Common myeloid progenitor, CD34-positive (primary cell): Measurements from ENCODE around the gene FIBCD1.

Experiments
- CTCF ChIA-PET: fragments of 350-600 bp; sonication (Branson Sonifier 250); formaldehyde crosslinking; loops from one replicate; lab custom pipeline; 2021; ENCODE audit warnings: antibody characterized with exemption; lab: Charles Lee
- POLR2A ChIA-PET: fragments of 350-600 bp; sonication (Branson Sonifier 250); formaldehyde crosslinking; loops from one replicate; lab custom pipeline; 2021; ENCODE audit warnings: antibody characterized with exemption; lab: Charles Lee
- DNase-seq, 3 donors: peaks; one replicate each; pipeline versions ENCODE4 v3.0.0 to v3.0.0-alpha.2; 2013
- H3K27ac ChIP-seq, 2 experiments: 1 replicate in 1 of 2; 2 replicates in 1 of 2; pipeline ENCODE4 v1.7.0; 2013; ENCODE audit warnings: inconsistent platforms in 2 of 2, low read length in 2 of 2, mild to moderate bottlenecking in 2 of 2, low read depth in 1 of 2, moderate library complexity in 1 of 2; ENCODE audit not compliant: severe bottlenecking in 2 of 2, insufficient read depth in 1 of 2, poor library complexity in 1 of 2
- H3K27me3 ChIP-seq, 5 experiments: replicated peaks in 2 of 5; 1 replicate in 3 of 5; 2 replicates in 2 of 5; pipeline versions ENCODE4 v1.6.1 to v1.7.0; 2013; ENCODE audit warnings: low read length in 4 of 5, mild to moderate bottlenecking in 2 of 5, moderate library complexity in 2 of 5, inconsistent platforms in 1 of 5; ENCODE audit not compliant: insufficient read depth in 5 of 5, control insufficient read depth in 4 of 5
- H3K36me3 ChIP-seq, 4 experiments: 1 replicate in 2 of 4; 2 replicates in 2 of 4; pipeline versions ENCODE4 v1.6.1 to v1.7.0; 2013; ENCODE audit warnings: low read length in 3 of 4, control low read depth in 1 of 4, mild to moderate bottlenecking in 1 of 4; ENCODE audit not compliant: control insufficient read depth in 4 of 4, insufficient read depth in 4 of 4
- H3K4me1 ChIP-seq, 4 experiments: 1 replicate in 3 of 4; 2 replicates in 1 of 4; pipeline versions ENCODE4 v1.6.1 to v1.7.1; 2013; ENCODE audit warnings: low read length in 3 of 4, mild to moderate bottlenecking in 3 of 4, control low read depth in 1 of 4, inconsistent platforms in 1 of 4, moderate library complexity in 1 of 4; ENCODE audit not compliant: control insufficient read depth in 4 of 4, insufficient read depth in 4 of 4; ENCODE audit errors: control extremely low read depth in 1 of 4
- H3K4me3 ChIP-seq, 7 experiments: 1 replicate in 4 of 7; 2 replicates in 3 of 7; pipeline versions ENCODE4 v1.5.1 to v1.7.0; 2013; ENCODE audit warnings: mild to moderate bottlenecking in 7 of 7, low read length in 6 of 7, moderate library complexity in 6 of 7, inconsistent platforms in 2 of 7, low read depth in 2 of 7, control low read depth in 1 of 7; ENCODE audit not compliant: insufficient read depth in 4 of 7, control insufficient read depth in 1 of 7; ENCODE audit errors: extremely low read depth in 1 of 7
- H3K9me3 ChIP-seq, 5 experiments: 1 replicate in 4 of 5; 2 replicates in 1 of 5; pipeline versions ENCODE4 v1.6.1 to v1.7.1; 2013; ENCODE audit warnings: low read length in 4 of 5, mild to moderate bottlenecking in 2 of 5, inconsistent platforms in 1 of 5, low read depth in 1 of 5, moderate library complexity in 1 of 5; ENCODE audit not compliant: control insufficient read depth in 4 of 5, insufficient read depth in 2 of 5; ENCODE audit errors: control extremely low read depth in 1 of 5
- WGBS: methylation state at CpG from one replicate; pipeline ENCODE4 v1.1.5; 2013; ENCODE audit not compliant: insufficient coverage; 5-methylcytosine and 5-hydroxymethylcytosine counted together

The FIBCD1 gene

DNA sequence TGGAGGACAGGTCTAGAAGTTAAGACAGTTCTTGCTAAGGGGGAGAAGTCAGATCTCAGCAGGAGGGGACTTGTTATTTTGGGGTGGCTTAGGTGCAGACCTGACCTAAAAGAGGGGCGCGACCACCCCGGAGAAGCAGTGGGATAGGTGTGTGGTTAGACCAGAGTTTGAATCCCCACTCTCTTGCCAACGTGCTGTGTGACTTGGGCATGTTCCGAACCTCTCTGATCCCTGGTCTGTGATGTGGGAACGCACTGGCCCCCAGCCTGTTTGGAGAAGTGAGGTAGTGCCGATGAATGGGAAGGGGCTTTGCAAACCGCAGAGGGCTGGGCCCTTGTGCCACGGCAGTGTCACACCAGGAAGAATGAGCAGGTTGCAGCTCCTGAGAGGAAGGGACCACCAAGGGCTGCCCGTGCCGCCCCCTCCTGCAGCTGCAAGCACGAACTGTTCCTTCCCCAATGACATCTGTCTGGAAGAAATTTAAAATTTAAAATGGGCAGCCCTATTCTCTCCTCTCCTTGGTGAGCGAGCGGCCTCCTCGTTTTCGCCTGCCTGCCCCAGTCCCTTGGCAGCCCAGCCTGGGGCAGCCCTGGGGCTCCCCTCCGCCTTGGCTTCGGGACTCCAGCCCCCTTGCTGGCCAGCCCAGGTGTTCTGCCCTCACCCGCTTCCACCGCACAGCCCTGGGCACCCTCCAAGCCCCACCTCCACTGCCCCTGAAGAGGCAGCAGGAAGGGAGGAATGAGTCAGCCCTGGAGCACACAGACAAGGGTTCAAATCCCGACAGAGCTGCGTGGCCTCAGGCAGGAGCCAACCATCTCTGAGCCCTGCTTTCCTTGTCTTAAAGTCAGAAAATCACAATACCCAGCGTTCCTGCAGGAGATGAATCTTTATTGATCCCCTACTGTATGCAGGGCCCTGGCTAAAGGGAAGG lies 1.6 kb downstream of the FIBCD1 start:
- no peak for DNase-seq
- Histone ChIP-seq H3K27me3 (peaks cover 0 to 99% (median 49%) of the 10 kb centered on the region in 5 experiments), H3K4me3 (no peak overlapping the region), H3K36me3 (no peaks in the 10 kb centered on the region), H3K4me1 (peaks cover 0 to 30% (median 23%) of the 10 kb centered on the region in 4 experiments), H3K27ac (no peak overlapping the region), H3K9me3 (no peaks in the 10 kb centered on the region)
- ChIA-PET CTCF (interaction anchor here (0.8 kb wide), 1 partner anchor 68 kb away, joined by 3 read pairs; no protein-coding TSS in a partner anchor), POLR2A (no interaction called here)
- 58% methylated on average over 20 of the region's 23 CpGs for WGBS

DNA sequence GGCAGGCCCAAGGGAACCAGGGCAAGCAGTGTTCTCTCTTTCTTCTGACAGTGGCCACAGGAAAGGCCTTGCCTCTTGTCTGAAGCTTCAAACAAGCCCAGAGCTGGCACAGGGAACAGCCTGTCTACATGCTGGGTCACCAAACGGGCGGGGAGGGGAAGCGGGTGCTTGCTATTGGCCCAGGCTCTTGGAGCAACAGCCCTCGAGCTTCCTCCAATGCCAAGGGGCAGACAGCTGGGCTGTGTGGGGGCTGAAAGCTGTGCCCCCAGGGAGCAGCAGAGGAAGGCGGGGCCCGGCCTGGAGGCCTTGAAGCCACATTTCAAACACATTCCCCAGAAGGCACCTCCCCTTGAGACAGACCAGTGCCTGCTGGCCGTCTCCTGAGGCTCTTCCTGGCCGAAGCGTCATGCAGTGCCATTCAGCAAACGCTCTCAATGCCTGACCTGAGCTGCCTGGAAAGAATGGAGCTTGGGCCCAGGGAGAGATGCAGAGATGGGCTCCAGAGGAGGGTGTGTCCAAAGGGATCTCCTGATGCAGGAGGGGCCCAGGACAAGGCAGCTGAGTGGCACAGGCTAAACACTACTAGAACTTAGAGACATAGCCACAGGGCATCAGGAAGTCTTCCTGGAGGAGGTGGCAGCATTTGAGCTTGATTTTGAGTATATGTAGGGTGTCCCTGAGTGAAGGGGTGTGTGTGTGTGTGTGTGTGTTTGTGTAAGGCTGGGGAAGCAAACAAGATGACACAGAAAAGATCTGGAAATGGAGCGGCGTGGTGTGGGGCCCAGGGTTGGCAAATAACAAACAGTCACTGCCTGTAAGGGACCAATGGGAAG lies 2.5 kb downstream of the FIBCD1 start:
- H3K4me3 ChIP-seq, result no peak overlapping the region
- peaks cover 0 to 30% (median 23%) of the 10 kb centered on the region in 4 experiments for H3K4me1 ChIP-seq
- 65% methylated on average over 10 of the region's 12 CpGs for WGBS
- no peak overlapping the region for H3K27ac ChIP-seq
- peaks cover 0 to 99% (median 46%) of the 10 kb centered on the region in 5 experiments for H3K27me3 ChIP-seq
- no peaks in the 10 kb centered on the region for H3K9me3 ChIP-seq
- H3K36me3 ChIP-seq, result no peaks in the 10 kb centered on the region
- DNase-seq, result no peak
- CTCF ChIA-PET, result interaction anchor here (0.8 to 0.9 kb wide), 2 partner anchors 9 to 67 kb away, joined by 3 read pairs; no protein-coding TSS in a partner anchor
- POLR2A ChIA-PET, result no interaction called here

DNA sequence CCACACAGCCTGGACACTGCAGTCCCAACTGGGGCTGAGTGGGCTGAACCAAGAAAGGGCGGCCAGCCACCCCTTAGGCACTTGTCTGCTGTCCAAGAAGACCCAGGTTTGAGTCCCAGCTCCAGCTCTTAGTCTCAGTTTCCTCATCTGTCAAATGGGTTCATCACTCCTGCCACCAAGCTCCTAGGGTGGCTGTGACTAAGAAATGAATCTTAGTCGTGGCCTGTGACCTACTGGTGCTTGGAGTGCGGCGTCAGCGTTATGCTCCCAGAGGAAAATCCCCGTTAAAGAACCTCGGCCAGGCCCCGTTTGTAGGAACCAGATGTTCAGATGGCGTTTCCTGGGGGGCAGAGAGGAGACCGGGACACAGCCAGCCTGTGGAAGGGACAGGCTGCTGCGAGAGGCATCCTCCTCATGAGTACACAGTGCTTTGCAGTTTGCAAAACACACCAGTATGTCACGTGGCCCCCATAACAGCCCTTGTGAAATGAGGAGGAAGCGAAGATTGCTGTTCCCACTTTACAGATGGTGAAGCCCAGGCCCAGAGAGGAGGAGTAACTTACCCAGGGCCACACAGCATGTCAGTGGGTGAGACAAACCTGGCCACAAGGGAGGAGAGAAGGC lies 3.3 kb downstream of the FIBCD1 start:
- no peak overlapping the region for H3K4me3 ChIP-seq
- H3K27ac ChIP-seq, result no peak overlapping the region
- H3K27me3 ChIP-seq, result peaks cover 0 to 92% (median 44%) of the 10 kb centered on the region in 5 experiments
- H3K36me3 ChIP-seq, result no peaks in the 10 kb centered on the region
- 92% methylated on average over 12 of the region's 13 CpGs for WGBS
- CTCF ChIA-PET, result interaction anchor here (0.9 to 1.7 kb wide), 4 partner anchors 10 to 69 kb away, joined by 3 to 5 read pairs (median 4); no protein-coding TSS in a partner anchor
- H3K9me3 ChIP-seq, result no peaks in the 10 kb centered on the region
- no peak for DNase-seq
- POLR2A ChIA-PET, result no interaction called here
- peaks cover 0 to 27% (median 21%) of the 10 kb centered on the region in 4 experiments for H3K4me1 ChIP-seq

- H3K36me3 ChIP-seq, result no peaks in the 10 kb centered on the region
- WGBS, result 80% methylated on average over 13 of the region's 16 CpGs
- peaks cover 0 to 84% (median 38%) of the 10 kb centered on the region in 5 experiments for H3K27me3 ChIP-seq
- no peaks in the 10 kb centered on the region for H3K9me3 ChIP-seq
- ChIA-PET POLR2A (interaction anchor here (0.6 kb wide), 1 partner anchor 720 kb away, joined by 4 read pairs; no protein-coding TSS in a partner anchor), CTCF (interaction anchor here (0.6 to 1.7 kb wide), 5 partner anchors 12 to 207 kb away, joined by 3 to 5 read pairs (median 4); no protein-coding TSS in a partner anchor)
- no peak overlapping the region for H3K4me3 ChIP-seq
- no peak for DNase-seq
- no peak overlapping the region for H3K27ac ChIP-seq
- H3K4me1 ChIP-seq, result peaks cover 0 to 23% (median 19%) of the 10 kb centered on the region in 4 experiments
These were observed 4.1 kb downstream of the FIBCD1 start for GRCh38 chr9:130934702-130935647.

GRCh38 chr9:130934246-130934645 lies 4.8 kb downstream of the FIBCD1 start:
- no peak for DNase-seq
- H3K9me3 ChIP-seq, result no peaks in the 10 kb centered on the region
- WGBS, result 65% methylated on average over 8 of the region's 11 CpGs
- H3K4me3 ChIP-seq, result no peak overlapping the region
- peaks cover 0 to 80% (median 38%) of the 10 kb centered on the region in 5 experiments for H3K27me3 ChIP-seq
- no peaks in the 10 kb centered on the region for H3K36me3 ChIP-seq
- CTCF ChIA-PET, result interaction anchor here (0.6 to 1.7 kb wide), 5 partner anchors 12 to 206 kb away, joined by 3 to 5 read pairs (median 4); no protein-coding TSS in a partner anchor
- POLR2A ChIA-PET, result no interaction called here
- H3K4me1 ChIP-seq, result peaks cover 0 to 19% (median 14%) of the 10 kb centered on the region in 4 experiments
- H3K27ac ChIP-seq, result no peak overlapping the region
